ENCODE measurements around the gene OR2A42. TPM values are rescaled to one million over a fixed set of nuclear protein-coding genes. Genes with fewer than 3 reads are reported as not detected.
"Not testable (repeated sequence)": the region's sequence is repeated elsewhere in the genome, so short reads cannot be mapped to it uniquely, and the experiment has no call there.

The OR2A42 gene, protein sequence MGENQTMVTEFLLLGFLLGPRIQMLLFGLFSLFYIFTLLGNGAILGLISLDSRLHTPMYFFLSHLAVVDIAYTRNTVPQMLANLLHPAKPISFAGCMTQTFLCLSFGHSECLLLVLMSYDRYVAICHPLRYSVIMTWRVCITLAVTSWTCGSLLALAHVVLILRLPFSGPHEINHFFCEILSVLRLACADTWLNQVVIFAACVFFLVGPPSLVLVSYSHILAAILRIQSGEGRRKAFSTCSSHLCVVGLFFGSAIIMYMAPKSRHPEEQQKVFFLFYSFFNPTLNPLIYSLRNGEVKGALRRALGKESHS
- total RNA-seq (2022) (not detected in 2 replicates), Bru-seq, nascent RNA (not detected), BruChase-seq, experiment 1, labeled RNA remaining after a 6-hour chase (not detected), BruChase-seq, experiment 2, labeled RNA remaining after a 2-hour chase (not detected)
- long read RNA-seq: 0 reads

- not testable (repeated sequence) for H3K27me3 Mint-ChIP-seq (ENCODE audit: insufficient read depth, unreplicated experiment)
Observed at GRCh38 chr7:144239365-144239764, at the start of gene OR2A42. Gene OR2A42 (minus strand): TSS chr7:144239605. CDS start chr7:144232843, 6,762 bp downstream.

GRCh38 chr7:144287171-144287784 is 47.9 kb upstream of the OR2A42 start:
- CTCF ChIA-PET; H3K4me1 Mint-ChIP-seq (ENCODE audit: insufficient read depth, unreplicated experiment); H3K27me3 Mint-ChIP-seq (ENCODE audit: insufficient read depth, unreplicated experiment); H3K27ac Mint-ChIP-seq (ENCODE audit: low read depth, unreplicated experiment); H3K9me3 Mint-ChIP-seq (ENCODE audit: unreplicated experiment); intact Hi-C loops (cut with micrococcal nuclease); H3K4me3 Mint-ChIP-seq (ENCODE audit: unreplicated experiment); H3K36me3 Mint-ChIP-seq (ENCODE audit: insufficient read depth, unreplicated experiment); BruUV-seq (replicated peaks); POLR2A ChIA-PET; DNase-seq (ENCODE audit: unreplicated experiment): not testable (repeated sequence)

More at GRCh38 chr7:144239365-144239764, at the start of gene OR2A42:
- H3K36me3 Mint-ChIP-seq (ENCODE audit: insufficient read depth, unreplicated experiment); BruUV-seq (replicated peaks); CTCF ChIA-PET; H3K4me1 Mint-ChIP-seq (ENCODE audit: insufficient read depth, unreplicated experiment); H3K4me3 Mint-ChIP-seq (ENCODE audit: unreplicated experiment); intact Hi-C loops (cut with micrococcal nuclease); DNase-seq (ENCODE audit: unreplicated experiment); H3K9me3 Mint-ChIP-seq (ENCODE audit: unreplicated experiment); H3K27ac Mint-ChIP-seq (ENCODE audit: low read depth, unreplicated experiment); POLR2A ChIA-PET: not testable (repeated sequence)

DNA sequence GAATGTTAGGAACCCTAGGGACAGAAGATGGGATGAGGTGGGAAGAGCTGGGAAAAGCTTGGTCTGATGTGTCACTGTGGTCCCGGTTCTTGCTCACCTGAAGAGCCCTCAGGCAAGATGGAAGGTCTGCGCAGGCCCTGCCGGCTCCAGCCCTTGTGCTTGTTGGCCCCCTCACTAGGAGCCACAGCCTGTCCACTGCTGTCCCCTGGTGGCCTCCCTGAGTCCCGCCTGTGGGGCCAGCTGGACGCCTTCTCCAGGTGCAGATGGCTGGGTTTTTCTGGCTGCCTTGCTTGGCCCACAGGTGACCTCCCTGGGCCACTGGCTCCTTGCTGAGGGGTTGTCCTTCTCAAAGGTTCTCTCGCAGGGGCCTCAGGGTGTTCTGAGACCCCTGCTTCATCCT is 44.3 kb upstream of the OR2A42 start:
- CTCF ChIA-PET; H3K9me3 Mint-ChIP-seq (ENCODE audit: unreplicated experiment); H3K27me3 Mint-ChIP-seq (ENCODE audit: insufficient read depth, unreplicated experiment); POLR2A ChIA-PET; H3K27ac Mint-ChIP-seq (ENCODE audit: low read depth, unreplicated experiment); BruUV-seq (replicated peaks); DNase-seq (ENCODE audit: unreplicated experiment); H3K4me1 Mint-ChIP-seq (ENCODE audit: insufficient read depth, unreplicated experiment); H3K36me3 Mint-ChIP-seq (ENCODE audit: insufficient read depth, unreplicated experiment); intact Hi-C loops (cut with micrococcal nuclease); H3K4me3 Mint-ChIP-seq (ENCODE audit: unreplicated experiment): not testable (repeated sequence)

- BruUV-seq (replicated peaks); DNase-seq (ENCODE audit: unreplicated experiment); H3K9me3 Mint-ChIP-seq (ENCODE audit: unreplicated experiment); H3K27ac Mint-ChIP-seq (ENCODE audit: low read depth, unreplicated experiment); H3K4me3 Mint-ChIP-seq (ENCODE audit: unreplicated experiment); H3K4me1 Mint-ChIP-seq (ENCODE audit: insufficient read depth, unreplicated experiment); CTCF ChIA-PET; POLR2A ChIA-PET; intact Hi-C loops (cut with micrococcal nuclease); H3K36me3 Mint-ChIP-seq (ENCODE audit: insufficient read depth, unreplicated experiment); H3K27me3 Mint-ChIP-seq (ENCODE audit: insufficient read depth, unreplicated experiment): not testable (repeated sequence)
Observed at GRCh38 chr7:144282490-144282889, 43.1 kb upstream of the OR2A42 start.

DNA sequence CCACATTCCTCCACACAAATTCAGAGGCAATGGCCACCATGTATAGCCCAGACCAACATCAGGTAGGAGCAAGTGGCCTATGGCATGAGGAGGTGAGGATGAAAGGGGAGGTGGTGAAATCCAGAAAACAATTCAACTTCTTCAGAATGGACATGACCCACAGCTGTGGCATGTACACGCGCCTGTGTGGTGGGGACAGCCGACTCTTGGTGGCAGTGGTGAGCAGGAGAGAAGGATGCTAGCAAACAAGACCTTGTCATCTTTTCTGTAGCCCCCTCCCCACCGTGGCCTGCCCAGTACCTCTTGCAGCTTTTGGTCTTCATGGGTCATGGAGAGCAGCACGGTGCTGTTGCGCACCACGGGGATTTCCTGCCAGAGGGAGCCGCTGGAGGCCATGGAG is 42.6 kb upstream of the OR2A42 start:
- CTCF ChIA-PET; H3K9me3 Mint-ChIP-seq (ENCODE audit: unreplicated experiment); DNase-seq (ENCODE audit: unreplicated experiment); BruUV-seq (replicated peaks); H3K27me3 Mint-ChIP-seq (ENCODE audit: insufficient read depth, unreplicated experiment); H3K27ac Mint-ChIP-seq (ENCODE audit: low read depth, unreplicated experiment); H3K4me3 Mint-ChIP-seq (ENCODE audit: unreplicated experiment); H3K36me3 Mint-ChIP-seq (ENCODE audit: insufficient read depth, unreplicated experiment); H3K4me1 Mint-ChIP-seq (ENCODE audit: insufficient read depth, unreplicated experiment); intact Hi-C loops (cut with micrococcal nuclease); POLR2A ChIA-PET: not testable (repeated sequence)

- POLR2A ChIA-PET; H3K27me3 Mint-ChIP-seq (ENCODE audit: insufficient read depth, unreplicated experiment); CTCF ChIA-PET; H3K4me1 Mint-ChIP-seq (ENCODE audit: insufficient read depth, unreplicated experiment); H3K36me3 Mint-ChIP-seq (ENCODE audit: insufficient read depth, unreplicated experiment); DNase-seq (ENCODE audit: unreplicated experiment); H3K27ac Mint-ChIP-seq (ENCODE audit: low read depth, unreplicated experiment); H3K4me3 Mint-ChIP-seq (ENCODE audit: unreplicated experiment); H3K9me3 Mint-ChIP-seq (ENCODE audit: unreplicated experiment); BruUV-seq (replicated peaks); intact Hi-C loops (cut with micrococcal nuclease): not testable (repeated sequence)
Observed at GRCh38 chr7:144280010-144280409, 40.6 kb upstream of the OR2A42 start.

GRCh38 chr7:144275281-144275680 is 35.9 kb upstream of the OR2A42 start:
- H3K36me3 Mint-ChIP-seq (ENCODE audit: insufficient read depth, unreplicated experiment); H3K27me3 Mint-ChIP-seq (ENCODE audit: insufficient read depth, unreplicated experiment); POLR2A ChIA-PET; H3K4me1 Mint-ChIP-seq (ENCODE audit: insufficient read depth, unreplicated experiment); H3K4me3 Mint-ChIP-seq (ENCODE audit: unreplicated experiment); DNase-seq (ENCODE audit: unreplicated experiment); CTCF ChIA-PET; H3K27ac Mint-ChIP-seq (ENCODE audit: low read depth, unreplicated experiment); intact Hi-C loops (cut with micrococcal nuclease); H3K9me3 Mint-ChIP-seq (ENCODE audit: unreplicated experiment); BruUV-seq (replicated peaks): not testable (repeated sequence)

- intact Hi-C loops (cut with micrococcal nuclease); H3K27me3 Mint-ChIP-seq (ENCODE audit: insufficient read depth, unreplicated experiment); CTCF ChIA-PET; H3K9me3 Mint-ChIP-seq (ENCODE audit: unreplicated experiment); POLR2A ChIA-PET; H3K4me1 Mint-ChIP-seq (ENCODE audit: insufficient read depth, unreplicated experiment); H3K27ac Mint-ChIP-seq (ENCODE audit: low read depth, unreplicated experiment); BruUV-seq (replicated peaks); DNase-seq (ENCODE audit: unreplicated experiment); H3K4me3 Mint-ChIP-seq (ENCODE audit: unreplicated experiment); H3K36me3 Mint-ChIP-seq (ENCODE audit: insufficient read depth, unreplicated experiment): not testable (repeated sequence)
Observed at GRCh38 chr7:144269188-144269587, 29.8 kb upstream of the OR2A42 start, which contains the start of gene CTAGE8. Gene CTAGE8 (minus strand): TSS chr7:144269288. CDS start chr7:144269250, 38 bp downstream.

GRCh38 chr7:144264692-144265091 is 25.3 kb upstream of the OR2A42 start, which contains the start of gene OR2A7:
Gene OR2A7 (minus strand): TSS chr7:144264792. CDS start chr7:144259628, 5,164 bp downstream.
- DNase-seq (ENCODE audit: unreplicated experiment); H3K27me3 Mint-ChIP-seq (ENCODE audit: insufficient read depth, unreplicated experiment); CTCF ChIA-PET; H3K9me3 Mint-ChIP-seq (ENCODE audit: unreplicated experiment); POLR2A ChIA-PET; H3K4me1 Mint-ChIP-seq (ENCODE audit: insufficient read depth, unreplicated experiment); H3K27ac Mint-ChIP-seq (ENCODE audit: low read depth, unreplicated experiment); intact Hi-C loops (cut with micrococcal nuclease); BruUV-seq (replicated peaks); H3K36me3 Mint-ChIP-seq (ENCODE audit: insufficient read depth, unreplicated experiment); H3K4me3 Mint-ChIP-seq (ENCODE audit: unreplicated experiment): not testable (repeated sequence)
